C4-2B (cell line): ENCODE data around the gene ARPC1B.
A peak's percentile ranks its signal among the peaks of the same experiment; 100 is the strongest.

ENCODE experiments used
- H3K27ac ChIP-seq: fragments of 450-650 bp; 2 replicates; pipeline ENCODE4 v1.5.1; 2017
- ZFX ChIP-seq: fragments of 450-650 bp; IDR thresholded peaks from 2 replicates; pipeline ENCODE4 v1.6.1; 2017
- TF ChIP-seq, protein P1 (sequence below): fragments of 450-650 bp; conservative IDR thresholded peaks from 2 replicates; pipeline ENCODE4 v1.5.1; 2017; ENCODE audit warnings: mild to moderate bottlenecking

Gene ARPC1B

DNA sequence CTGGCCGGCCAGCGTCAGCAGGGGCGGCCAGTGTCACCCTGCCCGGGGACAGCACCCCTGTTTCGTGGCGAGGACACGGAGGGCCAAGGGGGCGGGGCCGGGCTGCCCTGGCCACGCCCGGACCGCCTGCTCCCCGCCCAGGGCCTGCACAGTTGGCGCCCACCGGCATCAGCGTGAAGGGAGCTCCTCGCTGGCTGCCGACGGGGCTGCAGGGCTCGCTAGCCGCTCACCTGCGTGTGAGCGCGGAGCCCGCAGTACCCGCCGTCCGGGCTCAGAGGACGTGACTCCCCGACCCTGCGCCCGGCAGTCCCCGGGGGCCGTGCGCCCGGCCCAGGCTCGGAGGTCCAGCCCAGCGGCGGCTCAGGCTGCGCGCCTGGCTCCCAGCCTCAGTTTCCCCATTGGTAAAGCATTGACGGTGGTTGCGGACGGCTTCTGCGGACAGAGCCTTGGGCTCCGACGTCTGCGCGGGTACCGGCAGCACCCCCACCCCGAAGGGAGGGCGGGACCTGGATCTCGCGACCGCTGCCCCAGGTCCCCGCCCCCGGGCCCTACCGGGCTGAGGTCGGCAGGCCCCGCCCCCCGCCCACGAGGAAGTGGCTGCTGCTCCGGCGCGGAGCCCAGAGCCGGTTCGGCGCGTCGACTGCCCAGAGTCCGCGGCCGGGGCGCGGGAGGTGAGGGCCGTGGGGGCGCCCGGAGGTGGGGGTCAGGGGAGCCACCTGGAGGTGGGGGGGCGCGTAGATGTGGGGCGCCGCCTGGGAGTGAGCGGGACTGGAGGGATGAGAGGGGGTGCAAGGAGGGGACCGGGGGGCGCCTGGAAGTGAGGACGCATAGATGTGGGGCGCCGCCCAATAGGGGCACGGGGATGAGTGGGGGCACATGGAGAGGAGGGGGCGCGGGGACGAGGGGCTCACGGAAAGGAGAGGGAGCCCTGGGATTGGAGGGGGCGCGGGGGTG lies at the start of gene ARPC1B:
Gene ARPC1B, plus strand, starts transcription at position 620 of the 954 bp plus-strand sequence. CDS start 10,985 bp downstream, outside the sequence.
- TF ChIP-seq ZFX, result peak; percentile 39; the same call in 1 of the 2 replicates
- TF ChIP-seq, protein P1, sequence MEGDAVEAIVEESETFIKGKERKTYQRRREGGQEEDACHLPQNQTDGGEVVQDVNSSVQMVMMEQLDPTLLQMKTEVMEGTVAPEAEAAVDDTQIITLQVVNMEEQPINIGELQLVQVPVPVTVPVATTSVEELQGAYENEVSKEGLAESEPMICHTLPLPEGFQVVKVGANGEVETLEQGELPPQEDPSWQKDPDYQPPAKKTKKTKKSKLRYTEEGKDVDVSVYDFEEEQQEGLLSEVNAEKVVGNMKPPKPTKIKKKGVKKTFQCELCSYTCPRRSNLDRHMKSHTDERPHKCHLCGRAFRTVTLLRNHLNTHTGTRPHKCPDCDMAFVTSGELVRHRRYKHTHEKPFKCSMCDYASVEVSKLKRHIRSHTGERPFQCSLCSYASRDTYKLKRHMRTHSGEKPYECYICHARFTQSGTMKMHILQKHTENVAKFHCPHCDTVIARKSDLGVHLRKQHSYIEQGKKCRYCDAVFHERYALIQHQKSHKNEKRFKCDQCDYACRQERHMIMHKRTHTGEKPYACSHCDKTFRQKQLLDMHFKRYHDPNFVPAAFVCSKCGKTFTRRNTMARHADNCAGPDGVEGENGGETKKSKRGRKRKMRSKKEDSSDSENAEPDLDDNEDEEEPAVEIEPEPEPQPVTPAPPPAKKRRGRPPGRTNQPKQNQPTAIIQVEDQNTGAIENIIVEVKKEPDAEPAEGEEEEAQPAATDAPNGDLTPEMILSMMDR, result no peak
- peak within 1 kb of the TSS; percentile 79 for H3K27ac ChIP-seq

DNA sequence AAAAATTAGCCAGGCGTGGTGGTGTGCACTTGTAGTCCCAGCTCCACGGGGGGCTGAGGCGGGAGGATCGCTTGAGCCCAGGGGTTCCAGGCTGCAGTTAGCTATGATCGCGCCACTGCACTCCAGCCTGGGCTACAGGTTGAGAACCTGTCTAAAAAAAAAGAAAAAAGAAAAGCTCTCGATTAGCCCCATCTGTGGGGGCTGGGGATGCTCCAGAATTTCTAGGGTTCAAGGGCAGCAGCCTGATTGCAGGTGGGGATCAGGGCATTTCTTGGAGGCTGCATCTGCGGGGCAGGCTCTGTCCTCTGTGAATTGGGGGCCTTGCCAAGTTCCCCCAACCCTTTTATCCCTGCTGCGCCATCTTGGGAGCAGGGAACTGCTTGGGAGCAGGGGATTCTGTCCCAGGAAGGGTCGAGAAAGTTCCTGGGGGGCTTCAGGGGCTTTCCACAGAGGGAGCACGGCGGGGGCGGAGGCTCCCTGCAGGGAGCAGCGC lies 49.5 kb upstream of the ARPC1B start:
- TF ChIP-seq, protein P1, result no peak
- no peak for TF ChIP-seq ZFX
- H3K27ac ChIP-seq, result peak overlapping the region; percentile 82

DNA sequence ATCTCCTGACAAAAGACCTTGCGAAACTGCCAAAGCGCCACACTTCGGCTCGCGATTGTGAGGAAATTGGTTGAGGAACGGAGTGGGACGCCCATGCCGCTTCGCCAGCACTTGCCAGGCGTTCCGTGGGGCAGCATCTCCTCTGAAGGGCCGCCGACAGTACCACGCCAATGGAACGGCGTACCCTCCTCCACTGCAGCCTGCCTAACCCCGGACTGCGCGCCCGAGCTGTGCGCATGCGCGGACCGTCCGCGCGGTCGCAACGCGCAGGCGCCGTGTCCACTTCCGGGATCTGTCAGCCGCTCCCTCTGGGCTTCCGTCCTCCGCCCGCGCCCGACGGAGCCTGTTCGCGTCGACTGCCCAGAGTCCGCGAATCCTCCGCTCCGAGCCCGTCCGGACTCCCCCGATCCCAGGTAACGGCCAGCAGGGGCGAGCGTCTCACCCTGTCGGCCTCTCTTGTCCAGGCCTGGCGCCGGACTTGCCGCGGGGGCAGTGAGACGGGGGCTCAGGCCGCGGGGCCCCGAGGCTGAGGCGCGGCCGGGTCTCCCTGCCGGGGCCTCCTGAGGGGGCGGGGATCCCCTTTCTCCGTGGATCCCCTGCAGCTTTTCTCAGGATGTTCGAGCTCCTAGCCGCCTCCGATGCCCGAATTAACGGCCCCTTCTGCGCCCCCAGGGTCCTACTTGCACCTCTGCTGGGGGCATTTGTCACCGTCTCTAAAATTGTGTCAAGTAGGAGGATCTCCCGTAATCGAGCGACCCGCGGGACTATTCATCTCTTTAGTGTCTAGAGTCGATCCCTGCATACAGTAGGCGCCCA lies 48.7 kb upstream of the ARPC1B start, which contains the start of gene ARPC1A:
Gene ARPC1A, plus strand, starts transcription at position 307 of the 816 bp plus-strand sequence. CDS start 7,456 bp downstream, outside the sequence.
- TF ChIP-seq, protein P1, result no peak; the same call in 1 of the 2 replicates
- TF ChIP-seq ZFX, result peak; percentile 87
- peak within 1 kb of the TSS; percentile 82 for H3K27ac ChIP-seq

DNA sequence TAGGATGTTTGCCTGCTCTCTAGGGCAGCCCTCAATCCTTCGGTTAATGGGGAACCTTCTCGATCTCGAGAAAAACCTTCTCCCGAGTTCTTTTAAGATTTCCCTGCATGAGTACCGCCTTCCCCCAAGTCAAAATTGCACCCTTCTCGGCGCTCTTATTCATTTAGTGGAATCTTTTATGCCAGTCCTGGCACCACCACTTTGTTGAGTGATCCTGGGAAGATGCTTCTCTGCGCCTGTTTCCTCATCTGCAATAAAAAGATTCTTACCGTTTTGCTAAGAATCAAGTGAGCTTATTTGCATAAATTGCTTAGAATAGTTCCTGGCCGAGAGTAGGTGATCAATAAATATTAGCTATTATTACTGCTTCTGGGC lies 48.1 kb upstream of the ARPC1B start:
- H3K27ac ChIP-seq, result peak overlapping the region; percentile 82
- no peak for TF ChIP-seq ZFX
- TF ChIP-seq, protein P1, result no peak

DNA sequence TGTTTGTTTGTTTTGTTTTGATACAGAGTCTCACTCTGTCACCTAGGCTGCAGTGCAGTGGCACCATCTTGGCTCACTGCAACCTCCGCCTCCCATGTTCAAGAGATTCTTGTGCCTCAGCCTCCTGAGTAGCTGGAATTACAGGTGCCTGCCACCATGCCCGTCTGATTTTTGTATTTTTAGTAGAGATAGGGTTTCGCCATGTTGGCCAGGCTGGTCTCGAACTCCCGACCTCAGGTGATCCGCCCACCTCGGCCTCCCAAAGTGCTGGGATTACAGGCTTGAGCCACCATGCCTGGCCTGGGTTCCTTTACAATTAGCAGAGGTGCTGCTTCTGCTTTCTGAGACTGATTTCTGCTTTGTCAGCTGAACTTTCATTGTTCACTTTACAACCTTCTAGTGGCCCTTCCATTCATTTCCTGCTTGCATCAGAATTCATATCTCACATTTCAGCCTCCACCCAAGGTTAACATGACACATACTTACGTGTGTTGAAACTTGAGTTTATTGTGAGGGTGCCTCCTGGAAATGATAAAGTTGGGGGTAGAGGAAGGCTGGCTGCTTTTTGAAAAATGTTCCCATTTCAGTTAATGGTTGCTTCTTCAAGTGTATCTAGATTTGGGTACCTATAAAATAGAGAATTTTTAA lies 44.1 kb upstream of the ARPC1B start:
- peak overlapping the region; percentile 10; the same call in 1 of the 2 replicates for H3K27ac ChIP-seq

DNA sequence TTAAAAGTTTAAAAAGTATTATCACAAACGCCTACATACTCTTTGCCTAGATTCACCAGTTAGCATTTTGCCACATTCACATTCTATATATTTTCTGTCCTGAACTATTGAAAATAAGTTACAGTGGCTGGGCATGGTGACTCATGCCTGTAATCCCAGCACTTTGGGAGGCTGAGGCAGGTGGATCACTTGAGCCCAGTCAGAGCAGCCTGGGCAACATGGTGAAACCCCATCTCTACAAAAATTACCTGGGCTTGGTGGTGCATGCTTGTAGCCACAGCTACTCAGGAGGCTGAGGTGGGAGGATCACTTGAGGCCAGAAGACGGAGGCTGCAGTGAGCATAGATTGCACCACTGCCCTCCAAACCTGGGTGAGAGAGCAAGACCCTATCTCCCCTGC lies 43.5 kb upstream of the ARPC1B start:
- TF ChIP-seq ZFX, result no peak
- TF ChIP-seq, protein P1, result no peak
- no peak overlapping the region; the same call in 1 of the 2 replicates for H3K27ac ChIP-seq

DNA sequence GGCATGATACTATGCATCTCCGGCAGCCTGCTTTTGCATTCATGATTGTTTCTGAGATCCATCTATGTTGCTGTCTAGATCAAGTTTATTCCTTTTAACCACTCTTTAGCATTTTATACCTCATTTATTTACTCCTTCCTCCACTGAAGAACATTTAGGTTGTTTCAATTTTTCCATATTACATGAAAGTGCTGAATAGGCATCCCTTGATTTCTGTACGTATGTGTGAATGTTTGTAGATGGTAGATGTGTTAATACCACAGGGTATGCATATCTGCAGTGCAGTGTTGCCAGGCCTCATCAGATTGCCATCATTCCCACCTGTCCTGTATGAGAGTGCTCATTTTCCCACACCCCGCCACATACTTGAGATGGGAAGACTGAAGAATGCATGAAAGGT lies 34.9 kb upstream of the ARPC1B start:
- H3K27ac ChIP-seq, result no peak overlapping the region
- TF ChIP-seq, protein P1, result no peak
- no peak for TF ChIP-seq ZFX
